Stimulated activated CD4-positive, alpha-beta T cell treated with anti-CD3 and anti-CD28 coated beads, Interleukin-12 subunit alpha, Interleukin-12 subunit beta, amount 100 ng/mL, for 24 hours (primary cell): Measurements from ENCODE around the gene RNF121.

Experiments used
- DNase-seq, 2 experiments: peaks; one replicate each; pipeline ENCODE4 v3.0.0-alpha.2; 2020; ENCODE audit warnings: low read depth in 2 of 2

The RNF121 gene

DNA sequence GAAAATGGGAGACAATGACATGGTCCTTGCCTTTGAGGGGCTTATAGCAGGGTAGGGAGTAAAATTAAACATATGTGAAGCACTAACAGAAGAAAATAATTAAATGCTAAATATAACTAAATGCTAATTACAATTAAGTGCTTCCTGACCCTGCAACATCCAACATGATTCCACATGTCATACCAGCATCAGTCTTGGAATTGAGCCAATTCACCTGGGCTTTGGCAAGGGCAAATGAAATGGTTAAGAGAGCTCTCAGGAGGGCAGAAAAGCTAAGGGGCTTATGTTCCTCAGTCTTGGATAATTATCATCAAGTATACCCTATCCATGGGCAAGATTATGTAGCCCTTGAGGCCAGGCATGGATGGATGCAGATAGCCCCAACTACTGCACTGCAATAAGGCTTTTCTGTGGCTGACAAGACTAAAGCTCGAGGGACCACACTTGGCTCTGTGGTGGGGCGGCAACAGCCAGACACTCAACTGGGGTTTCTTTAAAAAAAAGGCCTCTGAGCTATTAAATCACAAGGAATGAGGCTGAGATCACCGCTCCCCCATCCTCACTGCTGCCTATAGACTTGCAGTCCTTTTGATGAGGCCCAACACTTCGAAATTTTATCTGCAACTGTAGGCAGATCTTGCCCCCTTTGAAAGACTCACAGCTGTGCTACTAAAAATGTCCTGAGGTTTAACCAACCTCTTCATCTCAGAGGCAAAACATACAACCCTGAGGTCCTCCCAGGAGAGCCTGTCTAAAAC lies 108.9 kb downstream of the RNF121 start:
- DNase-seq, result no peak

DNA sequence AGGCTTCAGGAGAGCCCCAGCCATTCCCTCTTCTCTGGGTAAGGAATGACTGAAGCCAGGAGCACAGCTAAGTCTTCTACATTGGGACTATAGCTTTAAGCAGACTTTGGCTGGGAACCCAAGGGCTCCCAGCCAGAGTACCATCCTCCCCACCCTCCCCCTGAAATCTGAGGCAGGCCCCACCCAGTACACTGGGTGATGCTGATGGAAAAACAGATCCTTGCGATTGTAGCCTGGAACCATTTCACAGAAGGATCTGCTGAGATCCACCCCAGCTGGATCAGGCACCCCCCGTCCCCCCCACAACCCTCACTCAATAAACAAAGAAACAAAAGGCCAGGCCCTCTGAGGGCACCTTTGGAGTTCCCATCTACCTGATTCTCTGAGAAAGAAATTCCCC lies 109.6 kb downstream of the RNF121 start:
- DNase-seq, result no peak

DNA sequence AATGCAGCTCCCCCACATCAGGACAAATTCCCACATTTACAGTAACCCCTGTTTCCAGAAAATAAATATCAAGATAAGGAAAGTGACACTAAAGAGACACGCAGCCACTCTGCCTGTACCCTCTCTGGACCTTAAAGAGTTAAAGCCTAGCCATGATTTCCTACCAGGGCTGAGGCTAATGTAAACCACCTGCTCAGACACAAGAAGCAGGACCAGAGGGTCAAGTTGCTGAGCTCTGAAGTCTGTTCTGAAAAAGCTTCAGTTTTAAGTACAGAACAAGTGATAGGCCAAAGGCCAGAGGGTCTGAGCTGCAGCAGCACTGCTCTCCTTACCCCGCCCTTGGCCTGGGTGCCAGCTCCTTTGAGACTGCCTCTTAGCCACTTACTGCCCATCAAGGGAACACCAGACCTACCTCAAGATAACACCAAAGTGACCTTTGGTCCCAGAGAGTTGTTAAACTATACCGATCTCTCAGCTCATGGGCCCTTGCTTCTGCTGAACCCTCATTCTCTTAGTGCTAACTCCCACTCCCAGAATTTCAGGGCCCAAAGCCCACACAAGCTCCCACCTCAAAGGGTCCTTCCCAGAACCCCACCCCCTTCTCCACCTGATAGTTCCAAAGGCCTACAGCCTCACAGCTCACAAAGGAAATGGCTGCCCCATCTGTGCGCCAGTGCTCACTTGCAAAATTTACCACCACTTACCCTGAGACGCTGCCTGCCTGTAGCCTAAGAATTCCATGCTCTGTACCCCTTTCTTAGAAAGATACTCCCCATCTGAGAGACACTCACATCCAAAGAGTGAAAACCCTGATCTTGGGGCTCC lies 110.4 kb downstream of the RNF121 start:
- DNase-seq, result no peak

DNA sequence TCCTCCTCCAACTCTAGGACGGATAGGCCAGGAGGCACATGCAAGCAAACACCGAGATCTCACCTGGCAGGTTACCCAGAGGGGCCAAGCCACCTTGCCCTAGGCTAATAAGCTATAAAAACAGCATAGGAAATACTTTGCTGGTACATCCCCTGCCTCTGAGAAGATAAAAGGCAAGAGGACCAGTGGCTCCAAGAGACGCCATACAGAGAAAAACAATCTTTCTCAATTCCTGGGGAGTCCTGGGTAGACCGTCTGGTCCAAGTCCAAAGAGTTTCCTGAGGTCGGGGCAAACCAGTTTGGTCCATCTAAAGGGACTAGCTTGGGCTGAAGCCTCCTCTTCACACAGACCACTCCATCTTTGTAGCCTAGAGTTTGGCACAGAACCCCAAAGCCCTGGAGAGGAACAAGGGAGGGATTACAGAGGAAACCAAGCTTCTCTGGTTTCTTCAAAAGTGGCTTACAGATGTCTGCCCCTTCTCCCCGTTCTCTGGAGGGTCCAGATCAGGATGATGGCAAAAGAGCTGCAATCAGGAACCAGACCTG lies 111.1 kb downstream of the RNF121 start:
- DNase-seq, result no peak

DNA sequence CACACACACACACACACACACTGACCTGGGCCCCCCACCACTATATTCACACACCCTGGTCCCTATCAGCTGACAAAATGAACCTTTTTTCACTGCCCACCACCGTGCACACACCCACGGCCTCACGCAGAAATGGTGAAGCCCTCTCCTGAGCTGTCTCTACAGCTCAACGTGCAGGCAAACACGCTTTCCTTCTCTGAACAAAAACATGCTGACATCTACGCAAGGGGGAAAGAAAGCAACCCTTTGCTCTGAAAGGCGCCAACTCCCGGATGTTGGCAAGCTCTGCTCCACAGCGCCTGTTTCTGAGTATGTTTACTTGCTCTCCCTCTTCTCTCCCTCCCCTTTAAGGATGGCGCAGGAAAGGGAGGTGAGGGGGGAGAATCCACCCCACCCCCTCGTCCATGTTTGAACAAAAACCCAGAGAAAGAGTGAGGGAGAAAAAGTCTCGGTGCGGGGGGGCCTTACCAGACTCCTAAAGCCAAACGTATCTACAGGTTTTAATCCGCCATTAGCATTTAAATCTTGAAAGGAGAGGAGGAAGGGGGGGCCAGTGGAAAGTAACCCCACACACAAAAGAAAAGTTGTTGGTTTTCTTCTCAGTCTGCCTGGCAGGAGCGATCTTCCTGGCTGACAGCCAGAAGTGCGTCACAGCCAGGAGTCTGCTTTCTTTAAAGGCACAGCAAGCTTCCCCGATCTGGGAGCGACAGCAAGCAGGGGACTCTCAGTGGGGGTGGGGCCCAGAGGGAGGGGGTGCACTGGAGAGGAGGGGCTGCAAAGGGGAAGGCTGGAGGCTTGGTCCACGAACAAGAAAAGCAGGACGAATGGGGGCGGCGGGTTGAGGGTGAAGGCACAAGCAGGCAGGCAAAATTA lies 111.9 kb downstream of the RNF121 start:
- DNase-seq, result peak; percentile 60 to 70

DNA sequence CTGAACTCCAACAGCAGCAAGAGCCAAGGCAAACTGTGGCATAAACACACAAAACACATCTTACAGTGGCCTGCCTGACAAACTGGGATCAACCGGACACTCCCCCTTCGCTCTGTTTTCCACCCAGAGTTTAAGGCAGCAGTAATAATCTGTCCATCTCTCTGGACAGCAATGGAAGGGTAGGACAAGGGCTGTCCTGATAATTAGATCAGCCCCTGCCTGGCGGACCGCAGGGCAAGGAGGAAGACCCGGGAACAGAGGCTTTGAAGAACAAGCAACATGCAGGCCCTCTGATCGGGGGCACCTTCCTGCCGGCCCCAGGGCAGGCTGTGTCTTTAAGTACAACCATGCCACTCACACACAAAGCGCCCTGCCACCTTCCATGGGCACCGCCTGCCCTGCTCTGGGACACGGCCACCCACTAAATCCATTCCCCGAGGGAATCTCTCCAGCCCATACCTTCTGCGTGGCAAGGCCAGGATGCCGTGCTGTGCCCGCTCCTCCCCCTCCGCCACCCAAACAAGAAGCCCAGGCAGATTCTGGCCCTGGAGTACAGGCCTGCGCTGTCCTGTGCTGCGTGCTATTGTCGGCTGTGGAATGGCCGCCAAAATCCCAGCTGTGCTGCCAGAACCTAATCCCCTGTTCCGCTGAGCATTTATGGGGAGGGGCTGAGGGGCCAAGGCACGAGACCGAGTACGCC lies 112.7 kb downstream of the RNF121 start:
- no peak for DNase-seq

DNA sequence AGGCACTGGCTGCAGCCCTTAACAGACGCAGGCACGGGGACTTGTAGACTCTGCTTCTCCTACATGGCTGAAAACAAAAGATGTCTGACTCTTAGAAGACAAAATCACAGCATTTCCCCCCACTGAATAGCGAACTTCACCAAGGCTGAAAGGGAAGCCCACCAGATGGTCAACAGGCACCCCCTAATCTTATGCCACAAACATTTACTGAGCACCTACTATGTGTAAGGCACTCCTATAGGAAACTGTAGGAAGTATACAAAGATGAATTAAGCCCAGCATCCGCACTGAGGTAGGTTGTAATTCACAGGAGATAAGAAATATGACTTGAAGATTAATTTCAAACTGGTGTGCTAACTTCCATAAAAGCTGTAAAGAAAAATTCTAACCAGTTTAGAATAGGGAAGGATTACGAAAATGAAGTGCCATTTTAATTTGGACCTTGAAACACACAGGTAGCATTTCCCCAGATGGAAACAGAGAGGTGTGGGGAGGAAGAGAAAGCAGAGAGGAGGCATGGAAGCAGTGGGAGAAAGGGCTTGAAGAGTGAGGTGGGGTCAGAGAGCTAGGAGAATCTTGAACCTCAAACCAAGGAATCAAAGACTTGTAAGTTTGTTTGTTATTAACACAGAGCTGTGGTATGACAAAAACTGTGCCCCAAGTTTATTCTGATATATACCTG lies 113.4 kb downstream of the RNF121 start:
- no peak for DNase-seq

DNA sequence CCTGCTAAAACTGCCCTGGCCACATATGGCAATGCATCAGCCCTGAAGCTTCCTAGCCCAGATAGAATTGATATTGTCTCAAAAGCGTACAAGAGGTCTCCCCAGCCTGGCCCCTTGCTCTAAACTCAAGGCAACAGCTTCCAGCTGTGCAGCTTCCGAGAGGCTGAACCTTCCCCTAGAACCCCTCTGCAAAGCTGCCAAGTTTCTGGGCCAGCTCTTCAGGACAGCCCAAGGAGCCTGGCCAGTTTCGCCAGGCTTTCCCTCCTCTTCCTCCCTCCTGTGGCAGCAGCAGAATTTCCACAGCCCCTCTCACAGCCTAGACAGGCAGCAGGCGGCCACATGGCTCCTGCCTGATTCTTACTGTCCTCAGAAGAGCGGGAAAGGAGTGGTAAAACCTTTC lies 117.0 kb downstream of the RNF121 start:
- DNase-seq, result no peak
